Karpas-422 (cell line): ENCODE results near the gene CENPA. TPM values are rescaled to one million over a fixed set of nuclear protein-coding genes. Genes with fewer than 3 reads are reported as not detected.

Source experiments
- DNase-seq: peaks from one replicate; pipeline ENCODE4 v3.0.0-alpha.2; 2015
- H2AFZ ChIP-seq: fragments of 200-600 bp; sonication (generic); 2 replicates; pipeline ENCODE4 v1.6.1; 2014; ENCODE audit warnings: antibody characterized with exemption, low read length, mixed read lengths
- H3K27ac ChIP-seq: fragments of 200-600 bp; sonication (generic); 2 replicates; pipeline ENCODE4 v1.5.1; 2014; ENCODE audit warnings: mild to moderate bottlenecking, low read length, moderate library complexity
- H3K27me3 ChIP-seq: fragments of 200-600 bp; sonication (generic); 2 replicates; pipeline ENCODE4 v1.6.1; 2014; ENCODE audit warnings: low read length, mixed read lengths
- H3K36me3 ChIP-seq: fragments of 200-600 bp; sonication (generic); 2 replicates; pipeline ENCODE4 v1.6.1; 2014; ENCODE audit warnings: low read length, mixed read lengths; ENCODE audit not compliant: insufficient read depth
- H3K4me1 ChIP-seq: fragments of 200-600 bp; sonication (generic); 2 replicates; pipeline ENCODE4 v1.6.1; 2014; ENCODE audit warnings: mild to moderate bottlenecking, low read length, mixed read lengths
- H3K4me2 ChIP-seq: fragments of 200-600 bp; sonication (generic); 2 replicates; pipeline ENCODE4 v1.6.1; 2014; ENCODE audit warnings: low read length, low read depth, mild to moderate bottlenecking; ENCODE audit not compliant: poor library complexity, severe bottlenecking
- H3K4me3 ChIP-seq: fragments of 200-600 bp; sonication (generic); 2 replicates; pipeline ENCODE4 v1.5.1; 2014; ENCODE audit warnings: mild to moderate bottlenecking, antibody characterized with exemption, low read length, mixed read lengths
- H3K79me2 ChIP-seq: fragments of 200-600 bp; sonication (generic); 2 replicates; pipeline ENCODE4 v1.6.1; 2014; ENCODE audit warnings: mild to moderate bottlenecking, low read length, mixed read lengths
- H3K9ac ChIP-seq: fragments of 200-600 bp; sonication (generic); 2 replicates; pipeline ENCODE4 v1.6.0; 2014; ENCODE audit warnings: low read length
- H3K9me2 ChIP-seq: fragments of 200-600 bp; sonication (generic), shearing (Covaris generic); replicated peaks from 2 replicates; pipeline ENCODE4 v1.6.0; 2014; ENCODE audit warnings: mild to moderate bottlenecking, low read length, moderate library complexity; ENCODE audit not compliant: insufficient read depth
- H3K9me3 ChIP-seq: fragments of 300-700, 200-600 bp; sonication (generic); 2 replicates; pipeline ENCODE4 v1.6.1; 2014; ENCODE audit warnings: low read length, mixed read lengths
- H4K20me1 ChIP-seq: fragments of 200-600 bp; sonication (generic); 2 replicates; pipeline ENCODE4 v1.6.1; 2014; ENCODE audit warnings: mild to moderate bottlenecking, antibody characterized with exemption, low read length, low read depth; ENCODE audit not compliant: insufficient read depth
- total RNA-seq: library from RNA; depleted of rRNA; stranded (reverse); fragments of >200 nt; shearing (Covaris generic); gene quantifications from 2 replicates; pipeline ENCODE4 v1.2.3, GENCODE V29; 2014; ENCODE audit warnings: low replicate concordance

Gene CENPA
- total RNA-seq, 1 experiment from 2014 or later: 21.1 TPM

GRCh38 chr2:26772064-26773001, 13.5 kb upstream of the CENPA start:
- Histone ChIP-seq H4K20me1 (0 out of 2 replicates have a peak, but pooled peaks cover 4% of the 10 kb centered on the region), H3K27me3 (no peaks in the 10 kb centered on the region), H3K27ac (no peak overlapping the region), H3K9me2 (no peaks in the 10 kb centered on the region), H3K36me3 (no peaks in the 10 kb centered on the region), H3K79me2 (peaks cover 58% of the 10 kb centered on the region), H3K4me2 (no peak overlapping the region), H3K9ac (no peak overlapping the region), H3K9me3 (no peaks in the 10 kb centered on the region), H2AFZ (no peak overlapping the region), H3K4me3 (no peak overlapping the region), H3K4me1 (peaks cover 9% of the 10 kb centered on the region)
- DNase-seq: no peak

- no peak overlapping the region for H3K27ac ChIP-seq
- no peak overlapping the region for H3K9ac ChIP-seq
- no peak overlapping the region for H2AFZ ChIP-seq
- peaks cover 23% of the 10 kb centered on the region for H3K79me2 ChIP-seq
- H3K4me3 ChIP-seq: no peak overlapping the region
- H3K9me2 ChIP-seq: no peaks in the 10 kb centered on the region
- no peaks in the 10 kb centered on the region for H3K9me3 ChIP-seq
- no peak for DNase-seq
- H4K20me1 ChIP-seq: no peaks in the 10 kb centered on the region
- H3K36me3 ChIP-seq: peaks cover 8% of the 10 kb centered on the region; the same call in 1 of the 2 replicates
- H3K4me1 ChIP-seq: peaks cover 9% of the 10 kb centered on the region
- H3K27me3 ChIP-seq: no peaks in the 10 kb centered on the region
- H3K4me2 ChIP-seq: no peak overlapping the region
These were observed 9.6 kb upstream of the CENPA start for GRCh38 chr2:26776195-26776800.

- no peak for DNase-seq
- Histone ChIP-seq H3K79me2 (peaks cover 6% of the 10 kb centered on the region; the same call in 1 of the 2 replicates), H3K4me3 (no peak overlapping the region), H3K27me3 (no peaks in the 10 kb centered on the region), H3K4me2 (no peak overlapping the region), H2AFZ (no peak overlapping the region), H3K4me1 (peaks cover 9% of the 10 kb centered on the region), H3K9me3 (no peaks in the 10 kb centered on the region), H3K9ac (no peak overlapping the region), H3K27ac (no peak overlapping the region), H3K36me3 (peaks cover 8% of the 10 kb centered on the region; the same call in 1 of the 2 replicates), H3K9me2 (no peaks in the 10 kb centered on the region), H4K20me1 (no peaks in the 10 kb centered on the region)
These were observed 7.8 kb upstream of the CENPA start for GRCh38 chr2:26778098-26778497.

GRCh38 chr2:26778507-26778906, 7.3 kb upstream of the CENPA start:
- no peaks in the 10 kb centered on the region for H3K27me3 ChIP-seq
- H3K9me3 ChIP-seq: no peaks in the 10 kb centered on the region
- H3K27ac ChIP-seq: no peak overlapping the region
- H2AFZ ChIP-seq: no peak overlapping the region
- H3K4me2 ChIP-seq: no peak overlapping the region
- no peak overlapping the region for H3K9ac ChIP-seq
- H3K4me3 ChIP-seq: no peak overlapping the region
- H3K9me2 ChIP-seq: no peaks in the 10 kb centered on the region
- no peaks in the 10 kb centered on the region for H4K20me1 ChIP-seq
- no peak for DNase-seq
- peaks cover 6% of the 10 kb centered on the region; the same call in 1 of the 2 replicates for H3K79me2 ChIP-seq
- H3K4me1 ChIP-seq: peaks cover 9% of the 10 kb centered on the region
- peaks cover 8% of the 10 kb centered on the region; the same call in 1 of the 2 replicates for H3K36me3 ChIP-seq

GRCh38 chr2:26780203-26780760, 5.6 kb upstream of the CENPA start:
- H2AFZ ChIP-seq: no peak overlapping the region
- H3K36me3 ChIP-seq: peaks cover 8% of the 10 kb centered on the region; the same call in 1 of the 2 replicates
- peaks cover 2% of the 10 kb centered on the region for H3K4me1 ChIP-seq
- H4K20me1 ChIP-seq: no peaks in the 10 kb centered on the region
- no peak for DNase-seq
- H3K4me3 ChIP-seq: no peak overlapping the region
- no peak overlapping the region for H3K9ac ChIP-seq
- H3K79me2 ChIP-seq: no peaks in the 10 kb centered on the region
- H3K4me2 ChIP-seq: no peak overlapping the region
- H3K27me3 ChIP-seq: no peaks in the 10 kb centered on the region
- no peak overlapping the region for H3K27ac ChIP-seq
- H3K9me3 ChIP-seq: no peaks in the 10 kb centered on the region
- H3K9me2 ChIP-seq: no peaks in the 10 kb centered on the region

GRCh38 chr2:26782876-26783704, 2.8 kb upstream of the CENPA start:
- Histone ChIP-seq H3K9me2 (no peaks in the 10 kb centered on the region), H3K27me3 (no peaks in the 10 kb centered on the region), H3K79me2 (peaks cover 21% of the 10 kb centered on the region), H3K27ac (no peak overlapping the region), H3K36me3 (peaks cover 8% of the 10 kb centered on the region; the same call in 1 of the 2 replicates), H3K4me1 (peaks cover 18% of the 10 kb centered on the region), H4K20me1 (no peaks in the 10 kb centered on the region), H3K4me3 (no peak overlapping the region), H3K9me3 (no peaks in the 10 kb centered on the region), H3K9ac (no peak overlapping the region), H3K4me2 (no peak overlapping the region), H2AFZ (no peak overlapping the region)
- DNase-seq: no peak

- no peak overlapping the region for H2AFZ ChIP-seq
- peaks cover 18% of the 10 kb centered on the region for H3K4me1 ChIP-seq
- H3K9ac ChIP-seq: no peak overlapping the region
- H3K36me3 ChIP-seq: peaks cover 21% of the 10 kb centered on the region
- H3K4me3 ChIP-seq: no peak overlapping the region
- no peaks in the 10 kb centered on the region for H3K9me3 ChIP-seq
- no peaks in the 10 kb centered on the region for H3K9me2 ChIP-seq
- no peak for DNase-seq
- H4K20me1 ChIP-seq: no peaks in the 10 kb centered on the region
- H3K27ac ChIP-seq: no peak overlapping the region
- peaks cover 37% of the 10 kb centered on the region for H3K79me2 ChIP-seq
- no peak overlapping the region for H3K4me2 ChIP-seq
- H3K27me3 ChIP-seq: no peaks in the 10 kb centered on the region
These were observed 1.2 kb upstream of the CENPA start for GRCh38 chr2:26784570-26785234.
